HG03442 (cell line): ENCODE measurements around the gene CELF1.

Source experiments
- ATAC-seq: cut with Tn5 transposase; IDR thresholded peaks from one replicate; pipeline ENCODE4 v1.9.1; 2021; ENCODE audit warnings: mild to moderate bottlenecking, moderate library complexity; ENCODE audit not compliant: unreplicated experiment

CELF1 gene

DNA sequence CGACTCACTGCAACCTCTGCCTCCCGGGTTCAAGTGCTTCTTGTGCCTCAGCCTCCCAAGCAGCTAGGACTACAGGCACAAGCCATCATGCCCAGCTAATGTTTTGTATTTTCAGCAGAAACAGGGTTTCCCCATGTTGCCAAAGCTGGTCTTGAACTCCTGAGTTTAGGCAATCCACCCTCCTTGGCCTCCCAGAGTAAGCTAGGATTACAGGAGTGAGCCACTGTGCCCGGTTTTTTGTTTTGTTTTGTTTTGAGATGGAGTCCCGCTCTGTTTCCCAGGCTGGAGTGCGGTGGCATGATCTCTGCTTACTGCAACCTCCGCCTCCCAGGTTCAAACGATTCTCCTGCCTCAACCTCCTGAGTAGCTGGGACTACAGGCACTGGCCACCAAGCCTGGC lies 41.0 kb downstream of the CELF1 start:
- ATAC-seq: no peak

DNA sequence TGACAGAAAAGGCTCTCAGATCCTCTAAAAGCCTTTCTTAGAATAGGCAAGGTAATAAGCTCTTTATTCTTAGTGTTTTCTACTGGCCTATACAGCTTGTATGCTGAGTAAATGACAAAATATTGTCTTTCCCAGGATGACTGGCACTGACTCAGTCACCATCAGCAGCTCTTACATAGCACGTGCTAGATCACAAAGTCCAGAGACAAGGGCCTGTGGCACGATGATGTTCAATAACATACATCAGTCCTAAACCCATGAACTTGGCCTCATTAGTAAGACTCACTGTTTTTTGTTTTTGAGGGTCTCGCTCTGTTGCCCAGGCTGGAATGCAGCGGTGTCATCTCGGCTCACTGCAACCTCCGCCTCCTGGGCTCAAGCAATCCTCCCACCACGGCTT lies 42.7 kb downstream of the CELF1 start:
- no peak for ATAC-seq

DNA sequence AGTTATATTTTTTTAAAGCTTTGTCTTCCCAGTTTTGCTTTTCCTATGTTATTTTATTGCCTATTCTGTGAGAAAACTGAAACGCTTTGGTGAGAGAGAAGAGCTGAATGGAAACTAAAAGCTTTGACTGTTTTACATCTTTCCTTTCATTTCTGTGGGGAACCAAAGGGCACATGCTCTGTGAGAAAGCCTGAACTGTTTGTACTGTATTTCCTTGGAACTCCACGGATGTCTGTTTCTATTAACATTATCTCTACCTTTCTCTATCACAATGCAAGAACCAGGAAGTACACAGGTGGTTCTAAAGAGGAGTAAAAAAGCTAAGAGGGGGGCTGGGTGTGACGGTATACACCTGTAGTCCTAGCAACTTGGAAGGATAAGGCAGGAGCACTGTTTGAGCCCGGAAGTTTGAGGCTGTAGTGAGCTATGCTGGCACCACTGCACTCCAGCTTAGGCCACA lies 43.8 kb downstream of the CELF1 start:
- no peak for ATAC-seq

DNA sequence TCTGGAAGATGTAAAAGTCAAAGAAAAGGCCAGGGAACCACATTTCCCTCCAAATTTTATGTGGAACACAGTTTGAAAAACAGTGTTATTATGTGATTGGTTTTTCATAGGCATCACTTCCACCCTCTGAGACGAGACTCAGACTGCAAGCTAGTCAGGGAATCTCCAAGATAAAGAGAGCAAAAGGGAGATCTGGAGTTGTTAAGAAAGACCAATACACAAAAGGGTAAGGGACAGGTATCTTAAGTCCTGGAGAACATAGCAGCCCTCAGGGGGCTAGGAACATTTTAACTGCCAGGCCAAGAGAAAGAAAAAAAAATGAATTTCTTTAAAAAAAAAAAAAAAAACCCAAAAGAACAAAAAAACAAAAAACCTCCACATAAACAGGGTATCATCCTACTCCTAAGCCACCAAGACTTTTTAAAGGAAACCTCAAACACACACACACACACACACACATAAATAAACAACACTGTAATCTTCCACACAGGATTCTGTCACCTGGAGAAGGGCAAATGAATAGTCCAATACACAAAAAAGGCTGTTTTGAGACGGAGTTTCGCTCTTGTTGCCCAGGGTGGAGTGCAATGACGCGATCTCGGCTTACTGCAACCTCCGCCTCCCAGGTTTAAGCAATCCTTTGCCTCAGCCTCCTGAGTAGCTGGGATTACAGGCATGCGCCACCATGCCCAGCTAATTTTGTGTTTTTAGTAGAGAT lies 44.5 kb downstream of the CELF1 start:
- ATAC-seq: no peak

DNA sequence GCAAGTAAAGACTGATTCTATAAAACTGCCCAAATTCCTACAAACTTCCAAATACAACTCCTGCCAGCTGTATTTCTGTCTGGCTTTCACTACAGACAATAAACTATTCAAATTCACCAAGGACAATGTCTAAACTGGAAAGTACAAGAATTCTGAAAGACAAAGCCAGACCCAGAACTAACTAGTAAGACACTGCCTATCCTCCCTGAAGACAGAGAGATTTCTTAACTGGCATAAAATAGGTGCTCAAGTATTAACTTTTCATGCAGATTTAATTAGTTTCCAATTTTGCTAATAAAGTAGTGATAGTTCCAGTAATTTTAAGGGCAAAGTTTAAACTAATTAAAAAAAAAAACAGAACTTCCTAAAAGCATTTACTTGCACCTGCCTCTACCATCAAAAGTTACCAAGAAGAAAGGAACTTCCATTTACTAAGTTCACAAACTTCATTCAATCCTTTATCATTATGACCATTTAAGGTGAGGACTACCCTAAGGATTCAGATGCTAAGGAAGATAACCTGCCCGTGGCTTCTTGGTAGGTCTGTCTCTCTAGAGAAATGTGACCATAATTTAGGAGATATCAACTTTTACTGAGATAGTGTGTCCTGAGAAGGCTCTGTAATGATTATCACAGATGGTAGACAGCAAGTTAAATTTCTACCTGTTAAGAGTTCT lies 45.2 kb downstream of the CELF1 start:
- no peak for ATAC-seq

DNA sequence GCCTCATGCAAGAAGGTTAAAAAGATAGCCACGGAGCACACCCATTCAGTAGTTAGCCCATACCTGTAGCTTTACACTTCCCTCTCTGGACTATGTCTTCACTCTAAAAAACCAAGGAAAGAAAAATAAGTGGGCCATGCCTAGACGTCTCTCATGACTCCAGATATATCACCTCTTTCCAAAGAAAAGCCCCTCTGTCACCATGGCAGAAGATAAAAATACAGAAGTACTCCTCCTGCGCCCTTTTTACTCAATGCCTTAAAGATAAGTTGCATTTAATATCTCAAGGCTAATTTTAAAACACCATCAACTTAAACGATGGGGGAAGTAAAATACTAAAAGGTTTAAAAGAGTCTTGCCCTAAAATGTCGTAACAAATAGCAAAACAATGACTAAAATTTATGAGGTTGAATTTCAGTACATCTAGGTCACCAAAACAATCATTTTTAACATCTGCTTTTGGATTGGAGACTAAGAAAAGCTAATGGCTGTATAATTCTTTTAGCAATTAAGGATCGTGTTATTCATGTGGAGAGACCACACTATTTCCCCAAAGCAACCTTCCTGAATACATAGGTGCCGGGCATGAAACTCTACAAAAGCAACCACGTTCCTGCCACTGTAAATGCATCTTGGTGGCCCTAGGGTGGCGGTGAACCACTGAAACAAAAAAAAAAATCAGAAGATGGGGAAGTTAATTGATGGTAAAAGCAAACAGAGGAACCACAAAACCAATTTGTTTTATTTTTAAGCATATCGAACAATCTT lies 46.0 kb downstream of the CELF1 start:
- ATAC-seq: no peak

DNA sequence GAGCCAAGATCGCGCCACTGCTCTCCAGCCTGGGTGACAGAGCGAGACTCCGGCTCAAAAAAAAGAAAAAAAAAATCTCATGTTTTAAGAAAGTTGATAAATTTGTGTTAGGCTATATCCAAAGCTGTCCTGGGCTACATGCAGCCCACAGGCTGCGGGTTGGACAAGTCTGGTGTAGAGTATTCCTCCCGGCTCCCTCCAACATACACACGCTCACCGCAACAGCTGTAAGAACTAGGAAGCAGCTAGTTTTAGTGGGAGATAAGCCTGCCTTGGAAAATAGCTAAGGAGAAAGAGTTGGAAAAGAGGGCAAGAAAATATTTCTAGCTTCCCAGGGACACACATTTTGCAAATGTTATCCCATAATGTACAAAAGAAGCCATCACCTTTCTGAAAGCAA lies 46.6 kb downstream of the CELF1 start:
- ATAC-seq: no peak

DNA sequence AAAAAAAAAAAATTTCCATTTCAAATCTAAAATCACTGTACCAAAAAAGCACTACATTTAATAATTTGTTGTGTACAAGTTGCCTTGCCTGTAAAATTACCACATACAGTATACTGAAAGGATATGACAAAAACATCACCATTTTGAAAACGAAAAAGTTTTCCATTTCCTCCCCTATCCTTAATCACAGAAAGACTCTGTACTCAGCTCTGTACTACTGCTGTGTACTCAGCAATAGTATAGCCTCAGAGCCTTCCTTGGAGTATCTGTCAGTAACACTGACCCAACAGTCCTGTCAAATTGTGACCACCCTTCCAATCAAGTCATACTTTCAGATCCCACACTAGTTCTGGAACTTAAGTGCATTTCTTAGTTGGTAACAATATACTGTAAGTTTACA lies 48.0 kb downstream of the CELF1 start:
- ATAC-seq: no peak

DNA sequence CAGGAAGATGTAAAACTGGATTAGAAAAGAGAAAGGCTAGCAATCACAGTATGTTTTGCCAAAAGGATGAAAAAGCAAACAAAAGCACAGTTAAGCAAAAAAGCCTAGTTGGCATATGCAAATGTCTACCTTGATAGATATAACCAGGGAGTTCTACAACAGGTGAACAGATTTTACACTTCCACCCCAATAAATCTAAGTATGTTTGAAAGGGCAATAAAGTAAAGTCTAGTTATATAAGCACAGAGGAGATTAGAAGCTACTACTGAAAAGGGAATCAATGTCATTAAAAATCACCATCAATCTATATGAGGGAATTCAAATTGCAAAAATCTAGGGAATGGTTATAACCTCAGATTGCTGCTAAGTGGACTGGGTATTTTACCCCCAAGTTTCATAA lies 49.7 kb downstream of the CELF1 start:
- ATAC-seq: no peak

DNA sequence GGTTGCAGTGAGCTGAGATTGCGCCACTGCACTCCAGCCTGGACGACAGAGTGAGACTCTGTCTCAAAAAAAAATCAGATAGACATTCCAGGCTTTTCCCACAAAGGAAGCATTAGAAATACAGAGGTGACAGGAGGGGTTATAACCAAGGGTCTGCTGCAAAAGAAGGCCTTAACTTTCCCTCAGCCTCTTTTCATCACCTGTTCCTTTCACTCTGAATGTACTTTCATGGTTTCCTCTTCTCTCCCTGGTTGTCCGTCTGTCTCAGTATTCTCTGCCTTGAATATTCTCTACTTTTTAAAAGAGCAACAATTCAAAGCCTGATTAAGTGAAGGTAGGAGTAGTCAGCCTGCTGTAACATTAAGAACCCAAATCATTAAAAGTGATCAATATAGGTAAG lies 50.2 kb downstream of the CELF1 start:
- ATAC-seq: no peak

DNA sequence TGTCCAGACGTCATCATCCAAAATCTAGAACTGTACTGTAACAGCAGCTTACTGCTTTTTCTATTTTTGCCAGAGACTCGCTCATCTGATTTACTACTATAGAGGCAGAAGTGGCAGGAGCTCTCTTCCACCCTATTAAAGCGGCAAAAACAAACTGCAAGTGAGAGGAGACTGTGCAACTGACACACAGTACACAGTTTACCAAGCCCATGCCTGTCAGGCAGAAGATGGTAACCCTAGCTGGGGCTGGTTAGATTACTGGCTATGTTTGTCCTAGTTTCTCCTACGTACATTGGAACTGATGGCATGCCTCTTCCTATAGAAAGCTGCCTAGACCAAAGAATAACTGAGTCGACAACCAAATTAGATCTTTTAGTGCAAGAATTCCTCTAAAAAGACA lies 51.8 kb downstream of the CELF1 start:
- ATAC-seq: no peak

DNA sequence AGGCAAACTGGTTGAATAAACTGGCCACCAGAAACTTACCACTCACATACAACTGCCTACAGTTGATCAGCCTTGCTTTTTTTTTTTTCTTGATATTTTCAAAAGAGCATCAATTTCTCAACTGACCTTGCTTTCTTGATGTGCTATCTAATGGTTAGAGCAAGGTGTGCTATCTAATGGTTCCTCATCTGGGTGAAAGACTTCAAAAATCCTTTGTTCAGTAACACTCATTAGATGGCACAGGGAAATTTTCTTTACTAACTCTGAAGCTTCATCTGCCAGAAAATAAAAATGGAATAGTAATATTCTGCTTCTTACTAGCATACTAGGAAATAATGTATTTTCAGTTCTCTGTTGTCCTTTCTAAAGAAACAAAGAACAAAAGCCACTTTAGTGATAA lies 52.8 kb downstream of the CELF1 start:
- no peak for ATAC-seq

DNA sequence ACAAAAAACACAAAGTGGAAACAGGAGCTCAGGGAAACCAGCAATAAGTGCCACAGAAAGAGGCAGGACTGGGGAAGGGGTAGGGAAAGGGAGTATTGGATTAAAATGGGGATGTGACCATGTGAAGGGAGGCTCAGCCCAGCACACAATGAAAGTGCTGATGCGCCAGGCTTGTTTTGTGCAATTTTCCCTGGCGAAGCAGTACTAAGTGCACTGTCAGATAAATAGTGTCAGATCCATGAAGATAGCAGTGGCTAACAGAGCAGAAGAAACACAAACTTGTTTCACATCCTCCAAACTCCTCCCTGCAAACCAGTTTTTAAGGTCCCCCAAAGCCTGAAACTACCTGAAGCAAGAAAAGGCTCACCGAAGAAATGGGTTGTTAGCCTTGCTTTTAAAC lies 53.3 kb downstream of the CELF1 start:
- ATAC-seq: no peak

DNA sequence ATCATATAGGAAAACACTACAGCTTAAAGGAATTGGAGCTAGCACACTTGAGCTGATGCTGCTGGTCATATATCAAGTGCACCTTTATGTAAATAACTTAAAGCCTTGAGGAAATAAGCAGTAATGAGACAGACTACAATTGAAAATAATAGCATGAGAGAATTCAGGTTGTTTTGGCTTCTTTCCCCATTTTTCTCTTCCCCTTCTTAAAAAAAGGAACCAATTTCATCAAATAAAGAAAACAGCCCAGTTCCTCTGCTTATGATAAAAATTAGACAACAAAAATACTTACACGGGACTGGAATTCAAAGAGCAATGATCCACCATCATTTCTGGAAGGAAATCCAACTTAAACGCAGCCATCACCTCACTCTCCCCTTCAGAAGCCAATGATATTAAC lies 53.8 kb downstream of the CELF1 start:
- no peak for ATAC-seq

DNA sequence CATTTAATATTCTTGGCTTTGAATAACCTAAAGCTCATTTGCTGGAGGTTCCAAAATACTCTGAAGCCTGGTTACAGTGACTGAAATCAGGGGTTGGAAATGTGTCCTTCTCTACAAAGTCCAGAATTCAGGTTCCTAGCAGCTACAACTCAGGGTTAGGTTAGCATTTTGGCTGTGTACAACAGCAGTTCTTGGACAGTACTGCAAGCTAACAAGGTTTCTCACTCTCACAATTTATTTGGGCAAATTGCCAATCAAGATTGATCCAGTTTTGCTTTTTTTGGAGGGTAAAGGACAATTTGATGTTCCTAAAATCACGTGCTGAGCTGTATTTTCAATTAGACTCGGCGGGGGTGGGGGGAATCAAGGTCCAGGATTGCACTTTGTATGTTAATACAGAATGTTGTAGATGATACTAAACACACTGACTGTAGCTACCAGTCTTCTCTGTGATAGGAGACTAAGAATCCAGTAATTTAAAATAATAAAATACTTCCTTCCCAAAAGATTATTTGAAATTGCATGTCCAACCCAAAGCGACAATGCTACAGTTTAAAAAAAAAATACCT lies 54.3 kb downstream of the CELF1 start:
- ATAC-seq: no peak

DNA sequence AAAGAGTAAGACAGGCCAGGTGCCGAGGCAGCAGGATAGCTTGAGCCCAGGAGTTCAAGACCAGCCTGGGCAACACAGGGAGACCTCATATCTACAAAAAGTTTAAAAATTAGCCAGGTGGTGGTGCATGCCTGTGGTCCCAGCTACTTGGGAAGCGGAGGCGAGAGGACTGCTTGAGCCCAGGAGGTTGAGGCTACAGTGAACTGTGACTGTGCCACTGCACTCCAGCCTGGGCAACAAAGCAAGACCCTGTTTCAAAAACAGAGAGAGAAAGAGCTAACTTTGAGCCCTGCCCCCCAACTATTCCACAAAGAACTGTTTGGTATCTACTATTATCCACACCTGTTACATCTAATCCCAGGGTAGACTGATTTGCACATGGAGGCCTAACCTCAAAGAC lies 54.8 kb downstream of the CELF1 start:
- no peak for ATAC-seq

DNA sequence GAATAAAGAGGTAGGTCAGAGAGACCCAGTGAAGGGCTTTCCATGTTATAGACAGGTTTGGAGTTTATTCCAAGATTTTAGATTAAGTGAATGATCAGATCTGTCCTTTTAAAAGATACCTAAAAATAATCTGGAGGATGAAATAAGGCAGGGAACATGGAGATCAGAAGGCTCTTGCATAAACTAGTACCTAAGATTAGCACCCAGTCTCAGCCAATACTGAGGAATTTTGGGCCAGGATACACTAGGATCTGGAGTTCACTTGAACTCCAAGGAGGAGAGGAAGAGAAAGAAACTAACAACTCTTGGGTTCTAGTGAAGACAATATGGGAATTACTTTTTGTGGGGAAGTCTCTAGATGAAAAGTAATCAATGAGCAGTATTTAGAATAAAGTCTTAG lies 56.1 kb downstream of the CELF1 start:
- ATAC-seq: no peak

DNA sequence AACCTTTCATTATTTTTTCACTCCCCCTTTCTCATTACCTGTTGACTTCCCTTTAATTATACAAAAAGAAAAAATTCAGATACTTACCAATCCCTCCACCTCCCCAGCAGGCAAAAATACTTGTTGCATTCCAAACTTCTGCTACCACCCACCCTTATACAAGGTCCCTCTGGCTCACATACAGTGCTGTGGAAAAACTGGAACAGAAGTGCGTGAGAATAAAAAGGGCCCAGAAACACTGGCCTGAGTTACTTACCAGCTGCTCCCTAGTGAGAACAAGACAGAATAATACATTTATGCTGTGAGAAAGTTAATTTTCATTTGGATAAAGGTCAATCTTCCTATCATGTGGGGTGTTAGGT lies 57.1 kb downstream of the CELF1 start:
- ATAC-seq: no peak

DNA sequence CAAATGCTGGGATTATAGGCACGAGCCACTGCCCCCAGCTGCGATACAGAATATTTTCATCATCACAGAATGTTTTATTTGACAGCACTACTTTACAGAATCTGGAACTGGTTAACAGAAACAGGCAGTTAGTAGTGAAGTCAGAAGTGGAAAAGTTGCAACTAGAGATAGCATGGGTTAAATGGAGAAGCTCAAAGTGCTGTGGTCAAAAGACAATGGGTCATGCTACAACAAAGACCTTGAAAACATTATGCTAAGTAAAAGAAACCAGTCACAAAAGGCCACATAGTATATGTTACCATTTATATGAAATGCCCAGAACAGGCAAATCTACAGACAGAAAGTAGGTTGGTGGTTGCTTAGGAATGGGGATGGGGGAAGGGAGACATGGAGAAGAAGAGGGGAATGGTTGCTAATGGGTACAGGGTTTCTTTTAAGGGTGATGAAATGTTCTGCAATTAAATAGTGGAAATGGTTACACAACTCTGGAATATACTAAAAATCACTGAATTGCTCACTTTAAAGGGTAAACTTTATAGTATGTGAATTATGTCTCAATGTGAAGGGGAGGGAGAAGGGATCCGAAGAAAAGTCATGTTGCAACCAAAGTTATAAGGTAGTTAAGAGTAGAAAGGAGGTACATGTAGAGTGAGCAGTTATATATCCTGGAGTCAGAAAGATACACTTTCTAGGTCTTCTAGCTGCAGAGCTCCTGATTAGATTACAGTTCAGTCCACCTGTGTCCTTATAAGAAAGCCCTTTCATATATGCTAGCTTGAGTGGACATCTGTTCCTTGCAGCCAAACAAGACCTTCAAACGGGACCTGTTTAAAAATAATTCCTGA lies 57.7 kb downstream of the CELF1 start:
- no peak for ATAC-seq

DNA sequence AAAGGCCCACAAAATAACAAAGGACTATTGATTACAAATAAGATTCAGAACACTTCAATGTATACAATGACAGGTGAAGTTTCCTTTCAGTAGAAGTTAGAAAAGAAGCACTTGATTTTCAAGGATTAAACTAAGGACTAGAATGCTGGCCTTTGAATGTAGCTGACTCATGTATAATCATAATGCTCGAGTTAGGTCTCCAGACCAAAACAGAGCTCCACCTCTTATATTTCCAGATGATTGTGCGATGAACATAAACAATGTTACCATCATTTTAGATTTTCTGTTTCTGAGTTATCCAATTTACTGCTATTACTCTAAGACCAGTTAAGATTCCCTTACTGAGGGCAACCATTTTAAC lies 63.6 kb downstream of the CELF1 start:
- no peak for ATAC-seq
